Adrenal gland (tissue), 12 donors: Measurements from ENCODE around the gene CMYA5. TPM values are rescaled to one million over a fixed set of nuclear protein-coding genes. Genes with fewer than 3 reads are reported as not detected.
"Not testable (repeated sequence)": the region's sequence is repeated elsewhere in the genome, so short reads cannot be mapped to it uniquely, and the experiment has no call there.

Experiments
- DNase-seq, 7 donors: peaks; one replicate each; pipeline ENCODE4 v3.0.0-alpha.2; 2019 to 2020
- H3K27ac ChIP-seq, 5 donors: fragments of 200-600 bp; sonication (generic) in 4 of 5; 1 replicate in 3 of 5; 2 replicates in 2 of 5; pipeline versions ENCODE4 v1.5.1 to v1.8.0; 2016 to 2020; ENCODE audit warnings: mild to moderate bottlenecking in 1 of 5
- H3K27me3 ChIP-seq: fragments of 200-600 bp; 2 replicates; pipeline ENCODE4 v1.8.0; 2021
- H3K36me3 ChIP-seq, 2 donors: fragments of 200-600 bp; replicated peaks in 1 of 2; 1 replicate in 1 of 2; 2 replicates in 1 of 2; pipeline versions ENCODE4 v1.5.1 to v1.8.0; 2018 to 2022
- H3K4me1 ChIP-seq, 2 donors: fragments of 200-600 bp; replicated peaks in 1 of 2; 1 replicate in 1 of 2; 2 replicates in 1 of 2; pipeline versions ENCODE4 v1.5.1 to v1.8.0; 2018 to 2021
- H3K4me3 ChIP-seq, 4 donors: fragments of 200-600 bp; sonication (generic) in 3 of 4; one replicate each; pipeline ENCODE4 v1.5.1; 2016 to 2018
- H3K9me3 ChIP-seq, 3 donors: fragments of 200-600 bp; sonication (generic) in 1 of 3; replicated peaks in 1 of 3; 1 replicate in 2 of 3; 2 replicates in 1 of 3; pipeline versions ENCODE4 v1.5.1 to v1.8.0; 2016 to 2021
- CTCF ChIP-seq, 6 experiments: fragments of 450-650 bp in 4 of 6; fragments of 200-600 bp in 2 of 6; sonication (generic) in 1 of 6; IDR thresholded peaks; 1 replicate in 5 of 6; 2 replicates in 1 of 6; pipeline versions ENCODE4 v1.5.1 to v1.8.0; 2016 to 2021; ENCODE audit warnings: antibody characterized with exemption in 6 of 6, mild to moderate bottlenecking in 2 of 6, moderate library complexity in 1 of 6
- POLR2A ChIP-seq, 2 donors: fragments of 450-650 bp; IDR thresholded peaks; one replicate each; pipeline ENCODE4 v1.6.1; 2017; ENCODE audit warnings: antibody characterized with exemption in 2 of 2, mild to moderate bottlenecking in 2 of 2, moderate library complexity in 1 of 2
- whole genome bisulfite sequencing, 4 donors: extraction: QIAGEN DNeasy Blood & Tissue Kit in 2 of 4; methylation state at CpG; one replicate each; pipeline versions ENCODE4 v1.1.5 to v1.1.7; 2013 to 2017; 5-methylcytosine and 5-hydroxymethylcytosine counted together
- intact Hi-C, 2 donors: fragments of 100-400 bp; cut with DNase I; formaldehyde crosslinking; loops; one replicate each; pipeline versions ENCODE4 v1.14.1 to v1.15.0; 2022 to 2023
- polyA plus RNA-seq, 3 donors: library from polyadenylated mRNA; stranded (reverse); fragments of 200-250 nt in 2 of 3; fragments of 350-450 nt in 1 of 3; fragmentation: Illumina TruSeq in 1 of 3; extraction: RNeasy Lipid Tissue Mini Kit (QIAGEN cat#74804) in 1 of 3; gene quantifications; one replicate each; pipeline ENCODE4 v1.2.3, GENCODE V29; 2013 to 2014
- total RNA-seq, 9 donors: library from RNA; depleted of rRNA in 4 of 9; stranded (reverse); fragments of >200 nt in 4 of 9; fragments of 120-200 nt in 1 of 9; fragmentation: NEBNext Ultra II Directional in 1 of 9; extraction: Animal tissue kit (Norgen Biotek cat#: 25700) in 1 of 9; gene quantifications; one replicate each; pipeline versions ENCODE4 v1.1.0 to v1.2.4, GENCODE V29; 2013 to 2023
- donor health status: healthy with polysubstance abuse.
- donor health status: Bipolar disorder and iron deficiency.
- donor health status: DM: yes; HTN: yes; CAD: no.
- donor health status: DM: no; HTN: no; CAD: no.
- donor health status: DM: no; HTN: no; CAD: no.
- donor health status: DM: yes; HTN: yes; CAD: no.

Gene CMYA5
- total and polyA plus RNA-seq, 12 donors, result 0.11 to 5.6 (median 0.40) TPM

GRCh38 chr5:79756076-79756475, 66.4 kb downstream of the CMYA5 start:
- 52 to 68% (median 62%) methylated on average over 4 of the region's 4 CpGs for WGBS, 4 donors

GRCh38 chr5:79759436-79759835, 69.8 kb downstream of the CMYA5 start:
- WGBS, 4 donors, result 71 to 87% (median 77%) methylated on average over 2 of the region's 2 CpGs
- no peak for TF ChIP-seq POLR2A (IDR thresholded peaks at IDR 0.05)
- DNase-seq, result peak in 4 of 7 donors; percentile 16 to 49 (median 25)

More at GRCh38 chr5:79756076-79756475, 66.4 kb downstream of the CMYA5 start:
- no peaks in the 10 kb centered on the region for H3K4me1 ChIP-seq
- no peak for DNase-seq
- TF ChIP-seq CTCF (IDR thresholded peaks at IDR 0.05) (no peak), POLR2A (IDR thresholded peaks at IDR 0.05) (no peak)
- no peaks in the 10 kb centered on the region for H3K36me3 ChIP-seq
- no peaks in the 10 kb centered on the region for H3K27me3 ChIP-seq
- no peak overlapping the region for H3K27ac ChIP-seq
- no peaks in the 10 kb centered on the region for H3K9me3 ChIP-seq
- intact Hi-C loops, result no loop called here
- no peak overlapping the region for H3K4me3 ChIP-seq

DNA sequence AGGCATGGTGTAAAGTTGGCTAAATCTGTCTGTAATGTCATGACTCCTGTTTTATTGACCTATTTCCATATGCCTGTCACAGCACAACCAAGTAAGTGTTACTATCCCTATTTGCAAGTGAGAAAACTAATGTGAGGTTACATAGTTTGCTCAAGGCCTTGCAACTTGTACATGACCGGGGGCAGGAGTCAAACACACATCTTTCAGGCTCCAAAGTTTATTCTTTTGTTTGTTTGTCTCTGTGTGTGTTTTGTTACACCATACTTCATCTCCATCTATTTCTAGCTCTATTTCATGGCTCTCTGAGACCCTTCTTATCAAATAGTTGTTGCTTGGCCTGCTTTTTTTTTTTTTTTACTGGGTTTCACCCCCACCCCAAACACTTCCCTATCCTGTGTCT, 70.2 kb downstream of the CMYA5 start:
- intact Hi-C loops, result no loop called here
- Histone ChIP-seq H3K9me3 (no peaks in the 10 kb centered on the region), H3K4me3 (no peak overlapping the region), H3K27me3 (no peaks in the 10 kb centered on the region), H3K27ac (no peak overlapping the region), H3K36me3 (no peaks in the 10 kb centered on the region), H3K4me1 (no peaks in the 10 kb centered on the region)
- no peak for DNase-seq
- TF ChIP-seq CTCF (IDR thresholded peaks at IDR 0.05) (no peak), POLR2A (IDR thresholded peaks at IDR 0.05) (no peak)
- 92 to 100% (median 96%) methylated on average over 1 of the region's 1 CpG for WGBS, 4 donors

More at GRCh38 chr5:79759436-79759835, 69.8 kb downstream of the CMYA5 start:
- intact Hi-C loops, result no loop called here
- Histone ChIP-seq H3K27ac (no peak overlapping the region), H3K4me1 (no peaks in the 10 kb centered on the region), H3K4me3 (no peak overlapping the region), H3K27me3 (no peaks in the 10 kb centered on the region), H3K9me3 (no peaks in the 10 kb centered on the region), H3K36me3 (no peaks in the 10 kb centered on the region)

DNA sequence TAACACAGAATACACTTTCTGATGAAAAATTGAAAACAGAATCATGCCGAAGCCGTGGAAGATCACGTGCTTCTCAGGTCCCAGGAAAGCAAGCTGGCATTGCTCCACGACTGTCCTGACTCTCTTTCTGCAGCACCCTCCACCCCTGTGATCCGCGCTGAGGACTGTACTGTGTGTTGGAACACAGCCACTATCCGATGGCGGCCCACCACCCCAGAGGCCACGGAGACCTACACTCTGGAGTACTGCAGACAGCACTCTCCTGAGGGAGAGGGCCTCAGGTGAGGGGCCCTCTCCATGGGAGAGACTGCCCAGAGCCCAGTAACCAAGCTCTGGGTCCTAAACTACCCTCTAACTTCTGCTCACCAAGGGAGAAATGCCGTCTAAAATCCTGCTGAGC, 73.3 kb downstream of the CMYA5 start:
- no peak overlapping the region for H3K27ac ChIP-seq
- intact Hi-C loops, result no loop called here
- no peaks in the 10 kb centered on the region for H3K27me3 ChIP-seq
- 85 to 90% (median 86%) methylated on average over 8 to 10 of the region's 10 CpGs for WGBS, 4 donors
- H3K36me3 ChIP-seq, result no peaks in the 10 kb centered on the region
- H3K4me1 ChIP-seq, result no peaks in the 10 kb centered on the region
- no peak overlapping the region for H3K4me3 ChIP-seq
- H3K9me3 ChIP-seq, result no peaks in the 10 kb centered on the region
- TF ChIP-seq POLR2A (IDR thresholded peaks at IDR 0.05), result no peak
- DNase-seq, result no peak

DNA sequence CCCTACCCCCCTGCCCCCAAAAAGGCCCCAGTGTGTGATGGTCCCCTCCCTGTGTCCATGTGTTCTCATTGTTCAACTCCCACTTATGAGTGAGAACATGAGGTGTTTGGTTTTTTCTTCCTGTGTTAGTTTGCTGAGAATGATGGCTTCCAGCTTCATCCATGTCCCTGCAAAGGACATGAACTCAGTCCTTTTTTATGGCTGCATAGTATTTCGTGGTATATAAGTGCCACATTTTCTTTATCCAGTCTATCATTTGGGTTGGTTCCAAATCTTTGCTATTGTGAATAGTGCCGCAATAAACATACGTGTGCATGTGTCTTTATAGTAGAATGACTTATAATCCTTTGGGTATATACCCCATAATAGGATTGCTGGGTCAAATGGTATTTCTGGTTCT, 74.5 kb downstream of the CMYA5 start:
- DNase-seq, H3K4me1 ChIP-seq, H3K27me3 ChIP-seq, H3K27ac ChIP-seq, H3K9me3 ChIP-seq, H3K4me3 ChIP-seq, H3K36me3 ChIP-seq, intact Hi-C loops: not testable (repeated sequence)
- WGBS, 4 donors, result 81 to 97% (median 92%) methylated on average over 3 of the region's 3 CpGs

- Histone ChIP-seq H3K4me3 (no peak overlapping the region), H3K9me3 (no peaks in the 10 kb centered on the region), H3K27ac (no peak overlapping the region), H3K4me1 (no peaks in the 10 kb centered on the region), H3K36me3 (no peaks in the 10 kb centered on the region), H3K27me3 (no peaks in the 10 kb centered on the region)
- WGBS, 4 donors, result 46 to 57% (median 52%) methylated on average over 2 of the region's 2 CpGs
- TF ChIP-seq CTCF (IDR thresholded peaks at IDR 0.05) (no peak), POLR2A (IDR thresholded peaks at IDR 0.05) (no peak)
- DNase-seq, result no peak
- intact Hi-C loops, result no loop called here
Observed at GRCh38 chr5:79771387-79771786, 81.8 kb downstream of the CMYA5 start.
